NT2/D1 (cell line): ENCODE results near the gene MUSK.

Experiments
- YY1 ChIP-seq: IDR thresholded peaks from 2 replicates; pipeline ENCODE4 v1.6.1; 2011; ENCODE audit not compliant: insufficient read length, insufficient read depth
- ZNF274 ChIP-seq: IDR thresholded peaks from 2 replicates; pipeline ENCODE4 v1.6.1; 2011; ENCODE audit warnings: mild to moderate bottlenecking, low read depth, low read length

- no peak for TF ChIP-seq ZNF274
- no peak for TF ChIP-seq YY1
Observed at GRCh38 chr9:110777196-110777875, 108.7 kb downstream of the MUSK start.
